SIG-M5 treated with dmso at 0.1 percent for 504 hours (cell line): ENCODE measurements around the gene CNIH3.

Experiments
- DNase-seq: peaks from one replicate; lab custom pipeline; 2025; ENCODE audit not compliant: unreplicated experiment; lab: John Stamatoyannopoulos, UW

CNIH3 gene

GRCh38 chr1:224739997-224740684 is 124.0 kb downstream of the CNIH3 start:
- DNase-seq, result no peak

DNA sequence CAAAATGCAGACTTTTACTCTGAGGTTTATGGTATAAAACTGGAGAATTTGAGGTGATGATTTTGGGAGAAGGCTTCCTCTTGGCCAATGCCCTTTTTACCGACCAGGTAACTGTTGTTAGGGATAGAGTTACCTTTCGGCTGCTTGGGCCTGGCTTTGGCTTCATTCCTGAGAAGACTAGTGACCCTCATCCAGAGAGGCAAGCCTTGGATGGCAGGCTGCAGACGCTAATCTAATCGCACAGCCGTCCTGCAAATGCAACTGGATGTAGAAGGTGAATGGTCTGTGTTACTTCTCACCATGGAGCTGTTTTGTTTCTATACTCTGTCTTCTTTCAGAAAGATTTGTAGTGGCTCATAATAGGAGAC is 124.6 kb downstream of the CNIH3 start:
- DNase-seq, result no peak

DNA sequence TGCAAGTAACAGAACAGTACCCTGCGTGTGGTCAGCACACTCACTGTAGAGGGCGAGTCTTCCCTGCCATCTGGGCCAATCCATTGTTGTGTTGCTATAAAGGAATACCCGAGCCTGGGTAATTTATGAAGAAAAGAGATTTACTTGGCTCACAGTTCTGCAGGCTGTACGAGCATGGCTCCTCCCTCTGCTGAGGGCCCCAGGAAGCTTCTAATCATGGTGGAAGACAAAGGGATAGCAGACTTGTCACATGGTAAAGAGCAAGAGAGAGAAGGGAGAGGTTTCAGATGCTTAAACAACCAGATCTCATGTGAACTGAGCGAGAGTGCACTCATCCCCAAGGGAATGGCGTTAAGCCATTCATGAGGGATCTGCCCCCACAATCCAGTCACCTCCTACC is 126.2 kb downstream of the CNIH3 start:
- no peak for DNase-seq

DNA sequence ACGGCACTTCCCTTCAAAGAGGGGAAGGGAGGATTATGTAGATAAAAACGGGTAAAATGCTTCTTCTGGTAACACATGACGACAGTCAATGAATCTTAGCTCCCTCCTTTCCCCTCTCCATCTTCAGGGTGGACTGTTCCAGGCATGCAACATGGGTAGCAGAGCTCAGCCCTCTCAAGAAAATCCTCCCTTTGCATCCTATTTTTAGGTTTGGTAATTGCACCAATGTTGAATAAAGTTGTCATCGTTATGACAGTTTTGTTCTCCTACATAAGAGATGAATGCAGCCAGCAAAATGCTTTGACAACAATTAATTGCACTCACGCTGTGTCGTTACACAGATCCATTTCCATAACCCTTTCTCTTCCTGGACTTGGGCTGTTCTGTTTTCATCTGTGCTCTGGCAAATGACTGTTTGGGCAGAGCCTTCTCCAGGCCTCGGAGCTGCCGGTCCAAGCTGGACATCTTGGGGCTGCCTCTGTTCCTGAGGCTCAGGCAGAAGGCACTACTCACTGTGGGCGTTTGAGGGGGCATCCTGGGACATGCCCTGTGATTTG is 127.6 kb downstream of the CNIH3 start:
- DNase-seq, result no peak

- no peak for DNase-seq
These were observed 128.4 kb downstream of the CNIH3 start for GRCh38 chr1:224744521-224744920.

DNA sequence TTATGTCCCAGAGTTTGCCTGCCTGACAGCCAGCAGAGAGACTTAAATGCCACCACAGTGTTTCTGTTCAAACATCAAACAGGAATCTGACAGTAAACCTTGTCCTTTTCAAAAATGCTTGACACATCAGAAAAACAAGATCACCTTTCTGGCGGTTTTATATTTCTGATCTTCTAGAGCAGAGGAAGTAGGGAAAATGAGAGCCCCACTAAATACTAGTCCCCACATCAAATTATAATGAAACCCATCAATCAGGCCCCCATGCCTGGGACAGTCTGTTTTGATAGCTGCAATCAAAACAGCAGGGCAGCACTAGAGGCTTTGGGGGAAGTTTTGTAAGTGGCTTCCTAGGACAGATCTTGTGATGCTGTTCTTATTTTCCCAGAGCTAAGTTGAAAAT is 129.3 kb downstream of the CNIH3 start:
- no peak for DNase-seq

GRCh38 chr1:224745924-224746323 is 129.8 kb downstream of the CNIH3 start:
- no peak for DNase-seq

DNA sequence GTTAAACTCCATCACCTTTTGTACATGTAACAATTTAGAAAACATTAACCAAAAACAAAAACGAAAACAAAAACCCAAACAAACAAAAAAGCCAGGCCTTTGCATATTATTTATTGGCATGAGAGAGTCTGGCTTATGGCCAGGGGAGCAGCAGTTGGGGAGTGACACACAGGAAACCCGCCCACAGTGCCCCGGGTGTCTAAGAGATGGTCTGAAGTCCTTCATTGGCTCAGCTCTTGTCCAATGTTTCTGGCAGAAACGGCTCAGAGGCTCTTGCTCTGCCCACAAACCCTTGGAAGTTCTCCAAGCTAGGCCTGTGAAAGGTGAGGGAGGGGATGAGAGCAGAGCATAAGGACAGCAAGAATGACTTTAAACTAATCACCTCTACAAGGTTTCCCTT is 131.5 kb downstream of the CNIH3 start:
- no peak for DNase-seq

DNA sequence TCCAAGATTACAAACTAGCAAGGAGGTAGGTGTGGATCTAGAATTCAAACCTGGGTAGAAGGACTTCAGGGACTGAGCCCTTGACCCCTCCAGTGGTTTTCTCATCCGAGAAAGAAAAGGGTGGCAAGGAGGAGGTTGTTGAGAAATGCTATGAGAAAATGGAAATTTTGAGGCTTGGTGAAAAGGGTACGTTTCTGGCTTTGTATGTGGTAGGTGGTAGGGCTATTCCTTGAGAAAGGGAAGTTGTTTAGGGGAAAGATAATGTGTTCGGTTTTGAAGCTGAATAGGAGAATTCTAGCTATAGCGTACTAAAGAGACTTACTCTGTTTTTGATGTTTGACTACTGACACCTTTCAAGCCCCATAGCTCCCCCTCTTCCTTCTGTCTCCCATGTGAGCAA is 133.8 kb downstream of the CNIH3 start:
- DNase-seq, result no peak

DNA sequence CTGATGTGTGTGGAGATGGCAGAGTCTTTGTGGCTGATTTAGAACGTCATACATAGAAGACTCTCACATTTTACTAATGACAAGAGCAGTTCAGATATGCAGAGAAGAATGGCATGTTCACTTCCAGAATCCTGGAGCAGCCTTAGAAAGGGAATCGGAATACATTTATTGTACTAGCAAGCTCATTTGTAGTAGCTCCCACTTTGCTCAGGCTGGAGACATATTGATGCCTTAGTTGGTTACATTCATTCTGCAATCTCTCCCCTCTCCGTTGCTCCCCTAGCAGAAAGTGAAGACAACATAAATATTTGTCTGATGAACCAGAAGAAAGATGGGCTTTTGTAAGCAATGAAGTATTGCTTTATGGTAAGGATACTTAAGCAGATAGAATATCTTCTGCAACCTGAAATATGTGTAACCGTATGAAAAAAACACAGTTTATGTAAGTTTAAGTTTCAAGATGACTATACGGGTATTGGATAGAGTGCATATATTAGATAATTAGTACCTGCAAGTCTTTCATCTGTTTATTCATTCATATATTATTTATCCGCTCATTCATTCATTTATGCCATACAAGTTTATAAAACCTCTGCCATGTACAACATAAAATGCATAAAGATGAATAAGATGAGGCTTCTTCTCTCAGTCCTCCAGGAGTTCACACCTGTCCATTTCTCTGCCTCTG is 135.7 kb downstream of the CNIH3 start:
- DNase-seq, result no peak

GRCh38 chr1:224753491-224753890 is 137.4 kb downstream of the CNIH3 start:
- no peak for DNase-seq

DNA sequence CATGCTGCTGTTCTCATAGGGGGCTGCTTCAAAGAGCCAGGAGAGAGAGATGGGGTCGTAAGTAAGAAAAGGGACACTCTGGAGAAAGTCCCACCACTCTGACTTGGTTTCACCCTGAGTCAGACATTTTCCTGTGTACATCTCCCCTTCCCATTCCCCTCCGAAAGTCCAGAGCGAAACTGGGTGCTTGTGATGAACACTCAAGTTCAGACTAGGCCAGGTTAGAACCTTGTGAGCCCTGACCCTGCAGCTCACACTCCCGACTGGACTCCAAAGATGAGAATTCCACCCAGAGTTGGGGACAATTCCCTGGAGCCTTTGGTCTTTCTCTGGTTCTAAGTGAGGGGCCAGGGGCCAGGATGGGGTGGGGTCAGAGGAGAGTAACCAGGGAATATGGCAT is 139.5 kb downstream of the CNIH3 start:
- DNase-seq, result no peak

- no peak for DNase-seq
These were observed 141.4 kb downstream of the CNIH3 start for GRCh38 chr1:224757508-224757907.

DNA sequence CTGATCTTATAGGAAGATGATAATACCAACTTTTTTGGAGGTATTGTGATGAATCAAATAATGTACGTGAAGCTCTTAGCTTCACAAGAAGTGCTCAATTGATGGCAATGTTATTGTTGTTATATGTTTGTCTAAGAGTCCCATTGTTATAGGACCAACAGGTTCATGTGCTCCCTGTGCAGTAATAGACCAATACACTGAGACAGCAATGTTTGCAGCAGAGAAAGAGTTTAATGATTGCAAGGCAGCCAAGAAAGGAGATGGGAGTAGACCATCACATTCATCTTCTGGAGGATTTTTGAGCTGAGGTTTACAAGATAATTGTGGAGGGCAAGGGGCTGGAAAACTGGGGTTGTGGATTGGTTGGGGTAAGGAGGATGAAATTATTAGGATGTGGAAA is 143.0 kb downstream of the CNIH3 start:
- DNase-seq, result no peak

- no peak for DNase-seq
These were observed 143.6 kb downstream of the CNIH3 start for GRCh38 chr1:224759681-224760091.

- no peak for DNase-seq
These were observed 144.0 kb downstream of the CNIH3 start for GRCh38 chr1:224760163-224760562.

DNA sequence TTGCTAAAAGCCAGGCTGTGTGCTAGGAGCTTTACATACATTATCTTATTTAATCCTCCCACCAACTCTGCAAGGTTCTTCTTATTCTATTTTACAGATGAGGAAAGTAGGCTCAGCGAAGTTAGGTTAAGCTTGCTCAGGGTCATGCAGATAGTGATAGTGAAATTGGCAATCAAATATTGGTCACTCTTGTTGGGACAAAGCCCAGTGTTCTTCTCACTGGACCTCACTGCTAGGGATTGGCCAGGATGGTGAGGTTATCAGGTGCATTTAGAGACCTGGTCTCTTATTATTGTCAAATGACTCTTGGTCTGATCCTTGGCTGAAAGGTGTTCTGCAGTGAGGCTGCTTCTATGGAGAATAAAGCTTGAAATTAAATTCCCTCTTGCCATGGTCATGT is 145.1 kb downstream of the CNIH3 start:
- DNase-seq, result no peak

DNA sequence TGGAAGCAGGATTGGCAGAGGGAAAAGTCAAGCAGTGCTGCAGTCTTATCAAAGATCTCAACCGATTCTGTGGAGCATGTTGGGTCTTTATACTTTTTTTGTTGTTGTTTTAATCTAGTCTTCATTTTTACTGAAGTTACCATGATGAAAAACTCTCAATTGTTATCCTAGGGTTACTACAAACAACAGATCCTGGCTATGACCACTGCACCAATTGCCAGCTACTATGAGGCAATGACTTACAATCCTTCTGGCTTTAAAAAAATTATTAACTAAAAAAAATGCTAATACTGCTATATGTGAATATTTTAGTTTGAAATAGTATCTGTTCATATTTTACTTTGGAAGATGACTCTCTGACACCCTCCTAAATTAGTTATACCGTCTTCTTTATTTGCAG is 145.9 kb downstream of the CNIH3 start:
- DNase-seq, result no peak

- DNase-seq, result no peak
These were observed 146.6 kb downstream of the CNIH3 start for GRCh38 chr1:224762701-224763100.

- DNase-seq, result no peak
These were observed 147.1 kb downstream of the CNIH3 start for GRCh38 chr1:224763126-224763775.

DNA sequence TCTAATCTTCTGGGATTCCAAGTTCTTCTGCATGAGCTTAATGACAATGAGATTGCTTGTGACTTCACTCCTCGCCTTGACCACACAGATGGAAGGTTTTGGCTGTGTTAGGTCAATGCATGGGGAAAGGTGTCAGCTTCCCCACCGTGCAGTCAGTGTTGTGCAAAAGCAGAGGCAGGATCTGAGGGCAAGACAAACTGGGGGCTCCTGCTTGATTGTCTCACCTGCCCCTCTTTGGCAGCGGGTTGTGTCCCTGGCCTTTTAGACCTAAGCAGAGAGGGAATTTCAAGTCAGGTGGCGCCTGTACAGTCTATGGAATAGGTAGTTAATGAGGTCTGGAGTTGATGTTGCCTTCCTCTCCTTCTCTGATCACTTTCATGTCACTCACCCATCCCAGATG is 150.1 kb downstream of the CNIH3 start:
- no peak for DNase-seq

DNA sequence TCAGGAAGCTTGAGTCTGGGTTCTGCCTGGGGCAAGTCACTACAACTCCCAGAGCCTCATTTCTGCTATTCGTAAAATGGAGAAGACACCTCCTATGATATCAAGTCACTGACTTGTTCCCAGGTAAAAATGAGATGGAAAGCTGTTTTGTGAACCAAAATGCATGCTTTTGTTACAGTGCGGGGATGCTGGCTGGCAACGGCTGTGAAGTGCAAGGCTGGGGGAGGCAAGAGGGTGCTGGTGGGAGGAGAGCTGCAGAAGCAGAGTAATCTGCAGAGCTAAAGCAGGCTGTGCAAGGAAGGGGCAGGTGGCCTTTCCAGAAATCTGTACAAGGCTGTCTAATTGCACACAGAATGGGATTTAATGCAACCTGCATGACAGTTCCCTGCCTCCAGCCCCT is 150.9 kb downstream of the CNIH3 start:
- DNase-seq, result no peak
